ENCODE data around the gene ZSCAN10. TPM values are rescaled to one million over a fixed set of nuclear protein-coding genes. Genes with fewer than 3 reads are reported as not detected.

The ZSCAN10 gene
- total RNA-seq, 1 donor from 2014 or later: not detected

- Histone ChIP-seq H3K27ac (no peak overlapping the region), H3K36me3 (peaks cover 26 to 34% of the 10 kb centered on the region in 2 donors), H3K4me3 (no peak overlapping the region), H3K4me1 (peaks cover 6 to 7% of the 10 kb centered on the region in 2 donors), H3K27me3 (no peaks in the 10 kb centered on the region), H3K9me3 (no peaks in the 10 kb centered on the region)
- TF ChIP-seq CTCF (IDR thresholded peaks at IDR 0.05): no peak
- intact Hi-C loops (cut with DNase I): loop anchor here (5.0 kb wide), 1 partner anchor 35 kb away; no protein-coding TSS in a partner anchor
- no peak for DNase-seq (ENCODE audit: low spot score in 2 of 2)
Measured at GRCh38 chr16:3121851-3122467, 22.9 kb upstream of the ZSCAN10 start.

- intact Hi-C loops (cut with DNase I): loop anchor here (5.0 kb wide), 1 partner anchor 37 kb away; no protein-coding TSS in a partner anchor
- no peak overlapping the region for H3K27ac ChIP-seq
- no peaks in the 10 kb centered on the region for H3K27me3 ChIP-seq
- no peak overlapping the region for H3K4me3 ChIP-seq
- peaks cover 40 to 50% of the 10 kb centered on the region in 2 donors for H3K36me3 ChIP-seq
- H3K9me3 ChIP-seq: no peaks in the 10 kb centered on the region
- no peak for DNase-seq (ENCODE audit: low spot score in 2 of 2)
- TF ChIP-seq CTCF (IDR thresholded peaks at IDR 0.05): no peak
- H3K4me1 ChIP-seq: peaks cover 6 to 7% of the 10 kb centered on the region in 2 donors
Measured at GRCh38 chr16:3120435-3120834, 21.3 kb upstream of the ZSCAN10 start.

- no peak overlapping the region for H3K27ac ChIP-seq
- peaks cover 40 to 53% of the 10 kb centered on the region in 2 donors for H3K36me3 ChIP-seq
- no peak for DNase-seq (ENCODE audit: low spot score in 2 of 2)
- no peaks in the 10 kb centered on the region for H3K27me3 ChIP-seq
- no peak for TF ChIP-seq CTCF (IDR thresholded peaks at IDR 0.05)
- intact Hi-C loops (cut with DNase I): loop anchor here (5.0 kb wide), 1 partner anchor 37 kb away; no protein-coding TSS in a partner anchor
- no peak overlapping the region for H3K4me3 ChIP-seq
- H3K9me3 ChIP-seq: no peaks in the 10 kb centered on the region
- H3K4me1 ChIP-seq: peaks cover 3% of the 10 kb centered on the region in 2 donors
Measured at GRCh38 chr16:3119701-3120408, 20.8 kb upstream of the ZSCAN10 start.

GRCh38 chr16:3119286-3119685 is 20.2 kb upstream of the ZSCAN10 start:
- Histone ChIP-seq H3K27me3 (no peaks in the 10 kb centered on the region), H3K27ac (no peak overlapping the region), H3K4me1 (peaks cover 0 to 3% of the 10 kb centered on the region in 2 donors), H3K4me3 (no peak overlapping the region), H3K36me3 (peaks cover 40 to 53% of the 10 kb centered on the region in 2 donors), H3K9me3 (no peaks in the 10 kb centered on the region)
- intact Hi-C loops (cut with DNase I): no loop called here
- no peak for TF ChIP-seq CTCF (IDR thresholded peaks at IDR 0.05)
- DNase-seq (ENCODE audit: low spot score in 2 of 2): no peak

- Histone ChIP-seq H3K27me3 (no peaks in the 10 kb centered on the region), H3K36me3 (peaks cover 40 to 53% of the 10 kb centered on the region in 2 donors)
- intact Hi-C loops (cut with DNase I): no loop called here
Measured at GRCh38 chr16:3118846-3119245, 19.8 kb upstream of the ZSCAN10 start.

More at GRCh38 chr16:3118846-3119245, 19.8 kb upstream of the ZSCAN10 start:
- H3K4me3 ChIP-seq: no peak overlapping the region
- DNase-seq (ENCODE audit: low spot score in 2 of 2): no peak
- H3K27ac ChIP-seq: no peak overlapping the region
- peaks cover 0 to 4% of the 10 kb centered on the region in 2 donors for H3K4me1 ChIP-seq
- no peak for TF ChIP-seq CTCF (IDR thresholded peaks at IDR 0.05)
- no peaks in the 10 kb centered on the region for H3K9me3 ChIP-seq

Data from ascending aorta (tissue), 2 donors.